Measurements from ENCODE around the gene CA12. TPM values are rescaled to one million over a fixed set of nuclear protein-coding genes. Genes with fewer than 3 reads are reported as not detected.
"Not testable (repeated sequence)": the region's sequence is repeated elsewhere in the genome, so short reads cannot be mapped to it uniquely, and the experiment has no call there.

CA12 gene
- total RNA-seq, 2 donors from 2014 or later, result not detected

- Mint-ChIP-seq H3K4me1 (ENCODE audit: low read depth in 2 of 2) (no peaks in the 10 kb centered on the region), H3K27ac (no peak overlapping the region), H3K4me3 (no peak overlapping the region), H3K9me3 (no peaks in the 10 kb centered on the region), H3K36me3 (no peaks in the 10 kb centered on the region), H3K27me3 (peaks cover 0 to 2% of the 10 kb centered on the region in 2 donors)
- no peak for DNase-seq (ENCODE audit: low spot score)
- ATAC-seq, result no peak
These were observed 28.8 kb downstream of the CA12 start for GRCh38 chr15:63352808-63353207.

- H3K9me3 Mint-ChIP-seq, result no peaks in the 10 kb centered on the region
- H3K27ac Mint-ChIP-seq, result no peak overlapping the region
- DNase-seq (ENCODE audit: low spot score), result no peak
- no peak overlapping the region for H3K4me3 Mint-ChIP-seq
- H3K36me3 Mint-ChIP-seq, result no peaks in the 10 kb centered on the region
- no peak for ATAC-seq
- peaks cover 0 to 2% of the 10 kb centered on the region in 2 donors for H3K27me3 Mint-ChIP-seq
- no peaks in the 10 kb centered on the region for H3K4me1 Mint-ChIP-seq (ENCODE audit: low read depth in 2 of 2)
These were observed 30.5 kb downstream of the CA12 start for GRCh38 chr15:63351170-63351569.

GRCh38 chr15:63350178-63350621 is 31.4 kb downstream of the CA12 start:
- H3K36me3 Mint-ChIP-seq, result no peaks in the 10 kb centered on the region
- H3K27ac Mint-ChIP-seq, result no peak overlapping the region
- ATAC-seq (no peak), DNase-seq (ENCODE audit: low spot score) (no peak)
- peaks cover 0 to 2% of the 10 kb centered on the region in 2 donors for H3K27me3 Mint-ChIP-seq
- H3K9me3 Mint-ChIP-seq, result no peaks in the 10 kb centered on the region
- H3K4me3 Mint-ChIP-seq, result no peak overlapping the region
- no peaks in the 10 kb centered on the region for H3K4me1 Mint-ChIP-seq (ENCODE audit: low read depth in 2 of 2)

- H3K4me3 Mint-ChIP-seq, result no peak overlapping the region
- H3K9me3 Mint-ChIP-seq, result no peaks in the 10 kb centered on the region
- H3K4me1 Mint-ChIP-seq (ENCODE audit: low read depth in 2 of 2), result no peaks in the 10 kb centered on the region
- no peaks in the 10 kb centered on the region for H3K36me3 Mint-ChIP-seq
- no peak for DNase-seq (ENCODE audit: low spot score)
- no peak overlapping the region for H3K27ac Mint-ChIP-seq
- no peak for ATAC-seq
- H3K27me3 Mint-ChIP-seq, result peaks cover 6 to 7% of the 10 kb centered on the region in 2 donors
These were observed 32.0 kb downstream of the CA12 start for GRCh38 chr15:63349621-63350020.

- peaks cover 7 to 10% of the 10 kb centered on the region in 2 donors for H3K27me3 Mint-ChIP-seq
- H3K27ac Mint-ChIP-seq, result no peak overlapping the region
- H3K9me3 Mint-ChIP-seq, result no peaks in the 10 kb centered on the region
- no peak overlapping the region for H3K4me3 Mint-ChIP-seq
- DNase-seq (ENCODE audit: low spot score) (no peak), ATAC-seq (no peak)
- no peaks in the 10 kb centered on the region for H3K36me3 Mint-ChIP-seq
- no peaks in the 10 kb centered on the region for H3K4me1 Mint-ChIP-seq (ENCODE audit: low read depth in 2 of 2)
These were observed 32.5 kb downstream of the CA12 start for GRCh38 chr15:63349156-63349555.

- DNase-seq (ENCODE audit: low spot score), result no peak
- no peaks in the 10 kb centered on the region for H3K36me3 Mint-ChIP-seq
- ATAC-seq, result no peak
- no peaks in the 10 kb centered on the region for H3K9me3 Mint-ChIP-seq
- no peak overlapping the region for H3K4me3 Mint-ChIP-seq
- H3K4me1 Mint-ChIP-seq (ENCODE audit: low read depth in 2 of 2), result no peaks in the 10 kb centered on the region
- H3K27me3 Mint-ChIP-seq, result peaks cover 7 to 14% of the 10 kb centered on the region in 2 donors
- H3K27ac Mint-ChIP-seq, result no peak overlapping the region
These were observed 33.3 kb downstream of the CA12 start for GRCh38 chr15:63348392-63348791.

- ATAC-seq, result no peak
- DNase-seq (ENCODE audit: low spot score), result no peak
- no peaks in the 10 kb centered on the region for H3K36me3 Mint-ChIP-seq
- H3K27ac Mint-ChIP-seq, result no peak overlapping the region
- no peaks in the 10 kb centered on the region for H3K9me3 Mint-ChIP-seq
- H3K4me3 Mint-ChIP-seq, result no peak overlapping the region
- no peaks in the 10 kb centered on the region for H3K4me1 Mint-ChIP-seq (ENCODE audit: low read depth in 2 of 2)
- H3K27me3 Mint-ChIP-seq, result peaks cover 7 to 14% of the 10 kb centered on the region in 2 donors
These were observed 34.4 kb downstream of the CA12 start for GRCh38 chr15:63347074-63347857.

- no peak overlapping the region for H3K4me3 Mint-ChIP-seq
- H3K4me1 Mint-ChIP-seq (ENCODE audit: low read depth in 2 of 2), result no peaks in the 10 kb centered on the region
- no peak overlapping the region for H3K27ac Mint-ChIP-seq
- no peaks in the 10 kb centered on the region for H3K36me3 Mint-ChIP-seq
- DNase-seq (ENCODE audit: low spot score) (no peak), ATAC-seq (peak; percentile 30 to 40)
- H3K9me3 Mint-ChIP-seq, result no peaks in the 10 kb centered on the region
- peaks cover 10 to 14% of the 10 kb centered on the region in 2 donors for H3K27me3 Mint-ChIP-seq
These were observed 36.3 kb downstream of the CA12 start for GRCh38 chr15:63345391-63345752.

GRCh38 chr15:63344731-63345390 is 36.8 kb downstream of the CA12 start:
- Mint-ChIP-seq H3K4me3 (no peak overlapping the region), H3K27me3 (peaks cover 11 to 14% of the 10 kb centered on the region in 2 donors), H3K9me3 (no peaks in the 10 kb centered on the region), H3K27ac (no peak overlapping the region), H3K36me3 (no peaks in the 10 kb centered on the region), H3K4me1 (ENCODE audit: low read depth in 2 of 2) (no peaks in the 10 kb centered on the region)
- ATAC-seq, result peak; percentile 8 to 57
- DNase-seq (ENCODE audit: low spot score), result no peak

GRCh38 chr15:63342996-63343562 is 38.6 kb downstream of the CA12 start:
- not testable (repeated sequence) for DNase-seq (ENCODE audit: low spot score); ATAC-seq

GRCh38 chr15:63341898-63342297 is 39.7 kb downstream of the CA12 start:
- Mint-ChIP-seq H3K4me3 (no peak overlapping the region), H3K27ac (no peak overlapping the region), H3K27me3 (peaks cover 9 to 14% of the 10 kb centered on the region in 2 donors), H3K36me3 (no peaks in the 10 kb centered on the region), H3K9me3 (no peaks in the 10 kb centered on the region), H3K4me1 (ENCODE audit: low read depth in 2 of 2) (no peaks in the 10 kb centered on the region)
- ATAC-seq (no peak), DNase-seq (ENCODE audit: low spot score) (no peak)

More at GRCh38 chr15:63342996-63343562, 38.6 kb downstream of the CA12 start:
- not testable (repeated sequence) for H3K4me3 Mint-ChIP-seq; H3K9me3 Mint-ChIP-seq; H3K27ac Mint-ChIP-seq; H3K4me1 Mint-ChIP-seq (ENCODE audit: low read depth in 2 of 2); H3K36me3 Mint-ChIP-seq
- peaks cover 9 to 14% of the 10 kb centered on the region in 2 donors for H3K27me3 Mint-ChIP-seq

GRCh38 chr15:63340878-63341277 is 40.8 kb downstream of the CA12 start:
- DNase-seq (ENCODE audit: low spot score) (no peak), ATAC-seq (no peak)
- Mint-ChIP-seq H3K27me3 (peaks cover 9 to 14% of the 10 kb centered on the region in 2 donors), H3K9me3 (no peaks in the 10 kb centered on the region), H3K36me3 (no peaks in the 10 kb centered on the region), H3K4me1 (ENCODE audit: low read depth in 2 of 2) (no peaks in the 10 kb centered on the region), H3K27ac (no peak overlapping the region), H3K4me3 (no peak overlapping the region)

GRCh38 chr15:63340353-63340752 is 41.3 kb downstream of the CA12 start:
- Mint-ChIP-seq H3K27ac (no peak overlapping the region), H3K27me3 (peaks cover 9 to 14% of the 10 kb centered on the region in 2 donors), H3K9me3 (no peaks in the 10 kb centered on the region), H3K4me3 (no peak overlapping the region), H3K4me1 (ENCODE audit: low read depth in 2 of 2) (no peaks in the 10 kb centered on the region), H3K36me3 (no peaks in the 10 kb centered on the region)
- ATAC-seq (no peak), DNase-seq (ENCODE audit: low spot score) (no peak)

GRCh38 chr15:63339836-63340235 is 41.8 kb downstream of the CA12 start:
- Mint-ChIP-seq H3K36me3 (no peaks in the 10 kb centered on the region), H3K4me1 (ENCODE audit: low read depth in 2 of 2) (no peaks in the 10 kb centered on the region), H3K9me3 (no peaks in the 10 kb centered on the region), H3K27ac (no peak overlapping the region), H3K27me3 (peaks cover 6 to 10% of the 10 kb centered on the region in 2 donors), H3K4me3 (no peak overlapping the region)
- DNase-seq (ENCODE audit: low spot score) (no peak), ATAC-seq (no peak)
